IPS-11a (cell line): Measurements from ENCODE around the gene IRF7.

Experiments
- H3K4me3 ChIP-seq: one replicate; pipeline ENCODE4 v1.5.1; 2013; ENCODE audit warnings: low read depth, low read length, control low read depth

The IRF7 gene

GRCh38 chr11:621838-622237 is 6.1 kb upstream of the IRF7 start:
- H3K4me3 ChIP-seq, result no peak overlapping the region

- no peak overlapping the region for H3K4me3 ChIP-seq
Observed at GRCh38 chr11:620935-621814, 5.4 kb upstream of the IRF7 start.

- H3K4me3 ChIP-seq, result no peak overlapping the region
Observed at GRCh38 chr11:620201-620600, 4.5 kb upstream of the IRF7 start.

GRCh38 chr11:619628-620050 is 3.9 kb upstream of the IRF7 start:
- H3K4me3 ChIP-seq, result no peak overlapping the region

GRCh38 chr11:618856-619627 is 3.3 kb upstream of the IRF7 start:
- H3K4me3 ChIP-seq, result no peak overlapping the region

GRCh38 chr11:617912-618682 is 2.3 kb upstream of the IRF7 start:
- no peak overlapping the region for H3K4me3 ChIP-seq

- H3K4me3 ChIP-seq, result no peak overlapping the region
Observed at GRCh38 chr11:617199-617911, 1.6 kb upstream of the IRF7 start.

GRCh38 chr11:616320-617198 is 809 bp upstream of the IRF7 start:
- H3K4me3 ChIP-seq, result no peak overlapping the region

- peak overlapping the region; percentile 61 for H3K4me3 ChIP-seq
Observed at GRCh38 chr11:614623-615503, 887 bp downstream of the IRF7 start.

GRCh38 chr11:614021-614622 is 1.6 kb downstream of the IRF7 start:
- no peak overlapping the region for H3K4me3 ChIP-seq

GRCh38 chr11:613369-613968 is 2.3 kb downstream of the IRF7 start:
- no peak overlapping the region for H3K4me3 ChIP-seq

GRCh38 chr11:612961-613300 is 2.8 kb downstream of the IRF7 start:
- no peak overlapping the region for H3K4me3 ChIP-seq

GRCh38 chr11:612201-612960 is 3.4 kb downstream of the IRF7 start:
- no peak overlapping the region for H3K4me3 ChIP-seq

- H3K4me3 ChIP-seq, result no peak overlapping the region
Observed at GRCh38 chr11:611001-611996, 4.5 kb downstream of the IRF7 start.

GRCh38 chr11:610146-610801 is 5.5 kb downstream of the IRF7 start:
- H3K4me3 ChIP-seq, result no peak overlapping the region
